Kidney epithelial cell (primary cell): ENCODE data around the gene DCAF17. TPM values are rescaled to one million over a fixed set of nuclear protein-coding genes. Genes with fewer than 3 reads are reported as not detected.
A peak's percentile ranks its signal among the peaks of the same experiment; 100 is the strongest.

Source experiments
- DNase-seq: peaks from one replicate; pipeline ENCODE4 v3.0.0-alpha.2; 2010; ENCODE audit warnings: low read depth
- H3K27me3 ChIP-seq: 2 replicates; pipeline ENCODE4 v1.6.0; 2011; ENCODE audit warnings: low read length; ENCODE audit not compliant: control insufficient read depth, insufficient read depth
- H3K36me3 ChIP-seq: 2 replicates; pipeline ENCODE4 v1.5.1; 2011; ENCODE audit warnings: low read length; ENCODE audit not compliant: control insufficient read depth, insufficient read depth
- H3K4me3 ChIP-seq: 2 replicates; pipeline ENCODE4 v1.5.1; 2011; ENCODE audit warnings: low read depth, mild to moderate bottlenecking, control low read depth, low read length
- total RNA-seq: library from RNA; depleted of rRNA; stranded (reverse); fragments of >200 nt; gene quantifications from 2 replicates; pipeline ENCODE4 v1.2.3, GENCODE V29; 2015
- TF ChIP-seq, protein P1 (sequence below): IDR thresholded peaks from 2 replicates; pipeline ENCODE4 v1.5.1; 2011; ENCODE audit warnings: mild to moderate bottlenecking, moderate library complexity, low read length, control low read depth, inconsistent platforms; ENCODE audit not compliant: insufficient read depth, poor library complexity, severe bottlenecking

The DCAF17 gene
- total RNA-seq, 1 donor from 2014 or later: 18.5 TPM

DNA sequence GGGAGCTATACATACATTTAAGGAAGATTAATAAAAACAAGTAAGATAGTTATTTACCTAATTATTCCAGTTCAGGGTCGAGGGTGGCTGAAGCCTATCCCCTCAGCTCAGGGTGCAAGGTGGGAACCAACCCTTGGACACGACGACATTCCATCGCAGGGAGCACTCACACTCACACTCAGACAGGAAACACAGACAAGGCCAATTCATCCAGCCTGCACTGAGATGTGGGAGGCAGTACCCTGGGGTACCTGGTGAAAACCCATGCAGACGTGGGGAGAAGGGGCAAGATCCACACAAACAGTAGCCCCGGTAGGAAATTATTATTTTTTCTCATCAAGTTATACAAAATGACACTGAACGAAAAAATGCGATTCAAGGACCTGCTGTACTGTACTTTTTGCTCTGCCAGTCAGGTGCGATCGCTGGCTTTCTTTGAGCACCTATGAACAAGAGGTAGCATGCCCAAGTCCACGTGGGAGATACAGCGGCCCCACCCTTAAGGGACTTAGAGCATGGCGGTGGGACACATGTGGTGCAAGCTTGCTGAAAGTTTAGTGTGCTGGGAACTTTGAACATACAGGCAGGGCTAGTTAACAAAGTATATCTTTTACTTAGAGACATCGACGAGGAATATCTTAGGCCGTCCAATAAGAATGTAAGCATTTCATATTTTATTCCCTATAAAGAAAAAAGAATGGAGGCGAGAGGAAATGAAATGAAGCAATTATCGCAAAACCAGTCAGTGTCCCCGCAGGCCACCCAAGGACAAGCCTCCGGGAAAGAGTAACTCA lies 860 bp upstream of the DCAF17 start:
- H3K36me3 ChIP-seq: no peaks in the 10 kb centered on the region
- no peak for DNase-seq

DNA sequence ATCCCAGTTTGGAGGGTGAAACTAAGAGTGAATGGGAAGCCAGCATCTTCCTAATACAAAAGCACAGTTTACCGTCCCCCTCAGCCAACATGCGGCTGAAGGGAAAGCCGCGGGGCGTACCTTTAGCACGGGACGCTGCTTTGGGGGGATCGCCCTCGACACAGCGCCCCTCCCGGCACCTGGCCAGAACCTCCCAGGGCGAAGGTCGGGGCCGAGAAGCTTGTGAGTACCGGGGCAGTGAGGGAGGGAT lies 338 bp upstream of the DCAF17 start, which contains the start of gene METTL8:
Gene METTL8, minus strand, starts transcription at position 228 of the 250 bp plus-strand sequence. CDS start 41,805 bp downstream, outside the sequence.
- DNase-seq: no peak
- no peaks in the 10 kb centered on the region for H3K27me3 ChIP-seq
- TF ChIP-seq, protein P1, sequence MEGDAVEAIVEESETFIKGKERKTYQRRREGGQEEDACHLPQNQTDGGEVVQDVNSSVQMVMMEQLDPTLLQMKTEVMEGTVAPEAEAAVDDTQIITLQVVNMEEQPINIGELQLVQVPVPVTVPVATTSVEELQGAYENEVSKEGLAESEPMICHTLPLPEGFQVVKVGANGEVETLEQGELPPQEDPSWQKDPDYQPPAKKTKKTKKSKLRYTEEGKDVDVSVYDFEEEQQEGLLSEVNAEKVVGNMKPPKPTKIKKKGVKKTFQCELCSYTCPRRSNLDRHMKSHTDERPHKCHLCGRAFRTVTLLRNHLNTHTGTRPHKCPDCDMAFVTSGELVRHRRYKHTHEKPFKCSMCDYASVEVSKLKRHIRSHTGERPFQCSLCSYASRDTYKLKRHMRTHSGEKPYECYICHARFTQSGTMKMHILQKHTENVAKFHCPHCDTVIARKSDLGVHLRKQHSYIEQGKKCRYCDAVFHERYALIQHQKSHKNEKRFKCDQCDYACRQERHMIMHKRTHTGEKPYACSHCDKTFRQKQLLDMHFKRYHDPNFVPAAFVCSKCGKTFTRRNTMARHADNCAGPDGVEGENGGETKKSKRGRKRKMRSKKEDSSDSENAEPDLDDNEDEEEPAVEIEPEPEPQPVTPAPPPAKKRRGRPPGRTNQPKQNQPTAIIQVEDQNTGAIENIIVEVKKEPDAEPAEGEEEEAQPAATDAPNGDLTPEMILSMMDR: no peak
- peak within 1 kb of the TSS; percentile 76 for H3K4me3 ChIP-seq
- no peaks in the 10 kb centered on the region for H3K36me3 ChIP-seq

More for the DNA sequence above, 860 bp upstream of the DCAF17 start:
- TF ChIP-seq, protein P1: no peak
- Histone ChIP-seq H3K27me3 (no peaks in the 10 kb centered on the region), H3K4me3 (peak overlapping the region; percentile 76)

DNA sequence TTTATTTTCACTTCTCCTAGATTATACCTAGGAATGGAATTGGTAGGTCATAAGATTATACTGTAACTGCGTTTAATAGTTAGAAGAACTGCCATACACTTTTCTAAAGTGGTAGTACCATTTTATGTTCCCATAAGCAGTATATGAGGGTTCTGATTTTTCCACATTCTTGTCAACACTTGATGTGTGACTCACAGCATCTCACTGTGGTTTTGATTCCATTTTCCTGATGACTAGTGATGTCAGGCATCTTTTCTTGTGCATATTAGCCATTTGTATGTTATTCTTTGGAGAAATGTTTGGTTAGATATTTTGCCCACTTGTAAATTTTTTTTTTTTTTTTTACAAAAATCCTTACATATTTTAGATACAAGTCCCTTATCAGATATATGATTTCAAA lies 2.3 kb downstream of the DCAF17 start:
- Histone ChIP-seq H3K27me3 (no peaks in the 10 kb centered on the region), H3K36me3 (no peaks in the 10 kb centered on the region), H3K4me3 (no peak overlapping the region)
- TF ChIP-seq, protein P1: no peak
- DNase-seq: no peak

DNA sequence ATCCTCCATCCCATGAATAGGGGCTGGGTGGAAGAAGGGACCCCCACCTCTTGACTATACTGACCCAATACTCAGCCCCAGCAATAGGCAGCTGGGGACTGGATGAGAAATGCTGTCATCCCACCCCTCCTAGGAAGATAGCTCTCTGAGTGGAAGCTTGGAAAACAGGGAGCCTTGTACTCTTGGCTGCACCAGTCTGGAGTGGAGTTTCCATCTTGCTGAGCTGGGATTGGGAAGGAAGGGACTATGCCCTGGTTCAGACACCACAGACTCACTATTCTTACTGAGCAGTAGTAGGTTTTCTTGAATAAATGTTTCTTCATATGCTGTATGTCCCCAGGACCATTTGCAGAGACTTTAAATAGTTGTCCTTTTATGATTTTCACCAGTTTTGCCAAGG lies 7.4 kb downstream of the DCAF17 start:
- no peaks in the 10 kb centered on the region for H3K36me3 ChIP-seq

DNA sequence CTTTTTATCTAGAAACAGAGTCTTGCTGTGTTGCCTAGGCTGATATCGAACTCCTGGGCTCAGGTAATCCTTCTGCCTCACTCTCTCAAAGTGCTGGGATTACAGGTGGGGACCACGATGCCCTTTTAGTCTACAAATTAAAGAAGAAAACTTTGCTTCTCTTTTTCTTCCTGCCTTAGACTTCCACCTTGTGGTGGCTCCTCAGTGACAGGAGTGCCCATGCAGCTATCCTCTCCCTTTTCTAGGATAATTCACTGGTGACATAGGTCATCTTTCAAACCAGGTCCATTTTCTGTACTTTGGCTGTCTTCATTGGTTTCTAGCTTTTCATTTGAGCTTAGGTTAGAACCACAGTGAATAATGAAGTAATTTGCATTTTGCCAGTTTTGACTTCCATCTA lies 13.6 kb downstream of the DCAF17 start:
- TF ChIP-seq, protein P1: no peak
- Histone ChIP-seq H3K36me3 (no peaks in the 10 kb centered on the region), H3K4me3 (no peak overlapping the region), H3K27me3 (no peaks in the 10 kb centered on the region)
- no peak for DNase-seq

More for the DNA sequence above, 7.4 kb downstream of the DCAF17 start:
- no peaks in the 10 kb centered on the region for H3K27me3 ChIP-seq
- H3K4me3 ChIP-seq: no peak overlapping the region
- TF ChIP-seq, protein P1: no peak
- no peak for DNase-seq

DNA sequence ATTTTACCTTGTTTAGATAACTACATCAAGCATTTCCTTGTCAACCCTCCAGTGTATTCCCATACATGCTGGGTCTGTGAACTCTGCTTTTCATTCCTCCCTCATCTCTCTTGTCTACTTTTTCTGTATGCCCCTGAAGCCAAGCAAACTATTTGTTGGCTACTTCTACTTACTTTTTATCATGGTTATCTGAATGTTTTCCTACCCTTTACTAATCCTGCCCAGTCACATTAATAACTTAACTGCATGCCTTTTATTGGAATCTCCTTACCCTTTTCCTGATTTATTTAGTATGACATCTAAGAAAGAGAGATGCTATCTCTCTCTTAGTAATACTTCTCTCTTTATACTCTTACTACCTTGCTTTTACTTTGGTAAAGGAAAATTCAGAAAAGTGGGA lies 17.0 kb downstream of the DCAF17 start:
- no peaks in the 10 kb centered on the region for H3K27me3 ChIP-seq
- DNase-seq: no peak
- TF ChIP-seq, protein P1: no peak
- no peak overlapping the region for H3K4me3 ChIP-seq
- H3K36me3 ChIP-seq: no peaks in the 10 kb centered on the region
